Measurements from ENCODE around the gene MAN2A1.

Gene MAN2A1

GRCh38 chr5:109769597-109770291 is 80.0 kb downstream of the MAN2A1 start:
- DNase-seq (ENCODE audit: low spot score), result no peak
- H3K4me3 ChIP-seq, result no peak overlapping the region
- TF ChIP-seq CTCF (IDR thresholded peaks at IDR 0.05), result no peak

GRCh38 chr5:109775130-109775529 is 85.4 kb downstream of the MAN2A1 start:
- TF ChIP-seq CTCF (IDR thresholded peaks at IDR 0.05), result no peak
- H3K27ac ChIP-seq, result no peak overlapping the region
- no peak overlapping the region for H3K4me3 ChIP-seq
- no peak for DNase-seq (ENCODE audit: low spot score)

More at GRCh38 chr5:109769597-109770291, 80.0 kb downstream of the MAN2A1 start:
- H3K27ac ChIP-seq, result no peak overlapping the region

GRCh38 chr5:109779036-109779735 is 89.5 kb downstream of the MAN2A1 start:
- no peak for TF ChIP-seq CTCF (IDR thresholded peaks at IDR 0.05)
- no peak for DNase-seq (ENCODE audit: low spot score)

GRCh38 chr5:109784687-109785086 is 95.0 kb downstream of the MAN2A1 start:
- no peak for DNase-seq (ENCODE audit: low spot score)
- Histone ChIP-seq H3K27ac (no peak overlapping the region), H3K4me3 (no peak overlapping the region)
- TF ChIP-seq CTCF (IDR thresholded peaks at IDR 0.05), result no peak

More at GRCh38 chr5:109779036-109779735, 89.5 kb downstream of the MAN2A1 start:
- Histone ChIP-seq H3K27ac (no peak overlapping the region), H3K4me3 (no peak overlapping the region)

GRCh38 chr5:109786206-109786855 is 96.6 kb downstream of the MAN2A1 start:
- no peak for DNase-seq (ENCODE audit: low spot score)
- no peak for TF ChIP-seq CTCF (IDR thresholded peaks at IDR 0.05)
- Histone ChIP-seq H3K27ac (no peak overlapping the region), H3K4me3 (no peak overlapping the region)

GRCh38 chr5:109788596-109788995 is 98.9 kb downstream of the MAN2A1 start:
- DNase-seq (ENCODE audit: low spot score), result no peak
- Histone ChIP-seq H3K27ac (no peak overlapping the region), H3K4me3 (no peak overlapping the region)
- TF ChIP-seq CTCF (IDR thresholded peaks at IDR 0.05), result no peak
